ENCODE measurements around the gene COL5A1. TPM values are rescaled to one million over a fixed set of nuclear protein-coding genes. Genes with fewer than 3 reads are reported as not detected.
A peak's percentile ranks its signal among the peaks of the same experiment; 100 is the strongest.
"Not testable (repeated sequence)": the region's sequence is repeated elsewhere in the genome, so short reads cannot be mapped to it uniquely, and the experiment has no call there.

COL5A1 gene
- total RNA-seq, 1 donor: 295 TPM

GRCh38 chr9:134640506-134641172 lies 964 bp upstream of the COL5A1 start:
- no peak for DNase-seq (ENCODE audit: low read depth)
- peak overlapping the region; percentile 47 for H3K4me3 ChIP-seq (ENCODE audit: low read depth, low read length)
- TF ChIP-seq CTCF (IDR thresholded peaks at IDR 0.05; ENCODE audit: insufficient read depth, low read depth, low read length): no peak

DNA sequence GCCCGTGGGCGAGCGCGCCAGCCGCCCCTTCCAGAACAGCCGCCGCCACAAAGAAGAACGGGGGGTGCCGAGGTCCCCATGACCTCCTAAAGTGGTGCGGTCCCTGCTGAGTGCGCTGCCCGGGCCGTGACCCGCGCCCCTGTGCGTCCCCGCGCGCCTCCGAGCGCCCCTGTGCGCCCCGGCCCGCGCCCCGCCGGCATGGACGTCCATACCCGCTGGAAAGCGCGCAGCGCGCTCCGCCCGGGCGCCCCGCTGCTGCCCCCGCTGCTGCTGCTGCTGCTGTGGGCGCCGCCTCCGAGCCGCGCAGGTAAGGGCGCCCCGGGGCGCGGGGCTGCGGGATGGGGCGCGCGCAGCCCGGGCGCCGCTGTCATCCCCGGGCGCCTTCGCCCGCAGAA lies 384 bp downstream of the COL5A1 start:
- peak overlapping the region; percentile 80 for H3K4me3 ChIP-seq (ENCODE audit: low read depth, low read length)
- no peak for DNase-seq (ENCODE audit: low read depth)
- TF ChIP-seq CTCF (IDR thresholded peaks at IDR 0.05; ENCODE audit: insufficient read depth, low read depth, low read length): no peak

DNA sequence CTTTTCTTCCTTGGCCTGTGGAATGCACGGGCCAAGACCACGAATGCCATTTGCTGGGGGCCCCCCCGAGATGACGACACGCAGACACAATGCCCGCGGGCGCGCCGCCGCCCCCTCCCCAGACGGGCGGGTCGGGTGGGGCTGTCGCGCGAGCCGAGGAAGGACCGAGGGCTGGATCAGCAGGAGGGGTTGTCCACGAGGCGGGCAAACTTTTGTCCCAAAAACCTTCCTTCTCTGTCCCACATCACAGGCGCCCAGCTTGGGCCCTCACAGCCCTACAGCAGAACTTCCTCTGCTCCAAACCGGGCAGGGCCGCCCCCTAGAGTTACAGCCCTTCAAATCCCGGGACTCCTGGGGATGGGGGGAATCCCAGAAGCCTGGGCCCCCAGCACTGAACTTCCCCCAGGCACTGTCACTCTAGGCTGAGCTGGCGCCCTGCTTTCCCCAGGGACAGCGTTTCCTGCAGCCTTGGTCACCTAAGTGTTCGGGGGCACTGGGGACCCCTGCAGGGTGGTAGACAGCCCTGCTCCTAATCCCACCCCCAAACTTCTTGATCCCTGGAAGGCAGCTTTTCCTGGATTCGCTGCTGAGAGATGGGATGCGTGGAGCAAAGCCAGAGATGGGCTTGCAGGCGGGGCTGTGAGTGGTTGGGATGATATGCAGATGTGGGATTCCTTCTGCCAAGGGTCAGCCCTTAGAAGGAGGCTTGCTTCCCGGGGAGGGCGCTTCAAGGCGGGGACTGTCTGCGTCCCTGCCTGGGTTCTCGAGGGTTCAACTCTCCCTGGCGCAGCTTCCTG lies 980 bp downstream of the COL5A1 start:
- DNase-seq (ENCODE audit: low read depth): peak; percentile 89
- peak; percentile 31 for TF ChIP-seq CTCF (IDR thresholded peaks at IDR 0.05; ENCODE audit: insufficient read depth, low read depth, low read length)
- H3K4me3 ChIP-seq (ENCODE audit: low read depth, low read length): peak overlapping the region; percentile 80

- peak overlapping the region; percentile 80 for H3K4me3 ChIP-seq (ENCODE audit: low read depth, low read length)
- DNase-seq (ENCODE audit: low read depth): peak; percentile 57
- no peak for TF ChIP-seq CTCF (IDR thresholded peaks at IDR 0.05; ENCODE audit: insufficient read depth, low read depth, low read length)
Observed at GRCh38 chr9:134643222-134643671, 1.6 kb downstream of the COL5A1 start.

DNA sequence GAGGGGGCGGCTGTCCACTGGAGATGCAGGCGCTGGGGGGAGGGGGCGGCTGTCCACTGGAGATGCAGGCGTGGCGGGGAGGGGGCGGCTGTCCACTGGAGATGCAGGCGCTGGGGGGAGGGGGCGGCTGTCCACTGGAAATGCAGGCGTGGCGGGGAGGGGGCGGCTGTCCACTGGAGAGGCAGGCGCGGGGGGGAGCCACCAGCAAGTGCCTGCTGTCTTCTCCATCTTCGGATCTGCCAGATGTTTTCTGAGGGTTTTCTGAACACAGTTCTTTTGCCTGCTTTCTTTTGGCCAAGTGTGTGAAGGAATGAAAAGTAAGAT lies 2.8 kb downstream of the COL5A1 start:
- DNase-seq (ENCODE audit: low read depth): not testable (repeated sequence)
- peak overlapping the region; percentile 80 for H3K4me3 ChIP-seq (ENCODE audit: low read depth, low read length)

DNA sequence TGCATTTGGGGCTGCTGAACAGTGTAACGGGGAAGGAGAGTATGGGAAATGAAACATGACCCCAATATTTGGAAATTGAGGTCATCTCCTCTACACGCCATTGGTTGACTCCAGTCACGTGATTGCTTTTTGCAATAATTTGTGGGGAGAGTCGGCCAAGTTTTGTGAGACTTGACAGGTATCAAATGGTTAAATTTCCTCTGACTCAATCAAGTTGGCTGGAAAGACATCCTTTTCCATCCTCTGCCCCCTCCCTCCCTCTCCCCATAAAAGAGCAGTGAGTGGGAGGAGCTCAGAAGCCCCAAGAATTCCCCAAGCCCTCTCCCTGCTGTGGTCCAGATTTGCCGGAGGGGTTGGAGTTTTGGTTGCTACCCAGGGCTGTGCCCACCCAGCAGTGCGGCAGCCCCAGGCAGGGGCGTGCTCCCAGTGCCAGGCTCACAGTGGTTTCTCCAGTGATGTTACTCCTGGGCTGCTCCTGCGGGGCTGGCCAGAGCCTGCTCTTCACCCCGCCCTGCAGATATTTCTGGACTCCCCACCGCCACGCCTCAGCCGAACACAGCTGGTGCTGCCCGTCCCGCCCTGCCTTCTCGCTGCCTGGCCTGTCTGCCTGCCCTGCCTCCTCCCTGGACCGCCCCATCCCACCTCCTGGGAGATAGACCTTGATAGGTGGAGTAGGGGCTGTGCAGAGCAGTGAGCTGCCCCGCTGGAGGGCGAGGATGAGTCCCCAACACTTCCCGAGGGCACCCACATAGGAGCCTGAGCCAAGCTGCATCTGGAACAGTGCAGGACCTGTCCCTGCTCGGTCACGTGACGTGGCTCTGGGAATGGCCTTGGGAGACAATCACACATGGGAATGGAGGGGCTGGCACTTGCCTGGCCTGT lies 3.4 kb downstream of the COL5A1 start:
- no peak for TF ChIP-seq CTCF (IDR thresholded peaks at IDR 0.05; ENCODE audit: insufficient read depth, low read depth, low read length)
- peak; percentile 98 for DNase-seq (ENCODE audit: low read depth)
- peak overlapping the region; percentile 80 for H3K4me3 ChIP-seq (ENCODE audit: low read depth, low read length)

Measured in fibroblast of villous mesenchyme (primary cell).